Hematopoietic multipotent progenitor cell treated with erythropoietin and hydrocortisone succinate and interleukin-3 and kit ligand, for 4 days (in vitro differentiated cells): ENCODE measurements around the gene HYDIN.

Source experiments
- DNase-seq: peaks from one replicate; pipeline ENCODE4 v3.0.0-alpha.2; 2015

The HYDIN gene

DNA sequence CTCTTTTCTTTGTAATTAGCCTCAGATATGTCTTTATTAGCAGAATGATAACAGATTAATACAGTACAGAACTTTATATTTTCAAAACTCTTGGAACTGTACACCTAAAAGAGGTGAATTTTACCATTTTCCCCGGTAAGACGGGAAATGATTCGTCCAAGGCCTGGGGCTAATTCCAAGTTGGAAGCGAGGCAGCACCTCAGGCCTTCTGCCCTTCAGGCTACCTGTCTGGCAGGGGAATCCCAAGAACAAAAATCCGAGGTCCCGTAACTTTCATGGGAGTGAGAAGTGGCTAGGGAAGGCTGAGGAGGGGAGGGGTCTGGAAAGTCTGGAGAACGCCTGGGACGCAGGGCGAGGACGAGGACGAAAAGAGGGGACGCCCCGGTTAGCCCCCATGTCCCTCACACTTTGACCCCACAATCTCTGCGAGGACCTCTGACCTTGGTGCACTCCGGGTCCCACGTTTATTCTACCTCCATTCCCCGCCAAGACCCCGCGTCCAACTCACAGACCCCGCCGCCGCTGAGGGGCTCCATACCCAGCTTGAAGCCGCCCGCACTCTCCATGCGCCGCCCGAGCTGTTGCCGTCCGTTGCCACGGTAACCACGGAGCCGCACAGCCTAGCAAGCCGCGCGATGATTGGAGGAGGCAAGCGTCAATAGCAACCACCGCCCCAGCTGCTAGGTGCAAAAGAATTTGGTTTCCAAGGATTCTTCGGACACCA lies at the start of gene HYDIN:
HYDIN (minus strand) TSS at position 601 of the 724 bp plus-strand sequence. CDS start 43,827 bp downstream, outside the sequence.
- DNase-seq = peak; percentile 56

DNA sequence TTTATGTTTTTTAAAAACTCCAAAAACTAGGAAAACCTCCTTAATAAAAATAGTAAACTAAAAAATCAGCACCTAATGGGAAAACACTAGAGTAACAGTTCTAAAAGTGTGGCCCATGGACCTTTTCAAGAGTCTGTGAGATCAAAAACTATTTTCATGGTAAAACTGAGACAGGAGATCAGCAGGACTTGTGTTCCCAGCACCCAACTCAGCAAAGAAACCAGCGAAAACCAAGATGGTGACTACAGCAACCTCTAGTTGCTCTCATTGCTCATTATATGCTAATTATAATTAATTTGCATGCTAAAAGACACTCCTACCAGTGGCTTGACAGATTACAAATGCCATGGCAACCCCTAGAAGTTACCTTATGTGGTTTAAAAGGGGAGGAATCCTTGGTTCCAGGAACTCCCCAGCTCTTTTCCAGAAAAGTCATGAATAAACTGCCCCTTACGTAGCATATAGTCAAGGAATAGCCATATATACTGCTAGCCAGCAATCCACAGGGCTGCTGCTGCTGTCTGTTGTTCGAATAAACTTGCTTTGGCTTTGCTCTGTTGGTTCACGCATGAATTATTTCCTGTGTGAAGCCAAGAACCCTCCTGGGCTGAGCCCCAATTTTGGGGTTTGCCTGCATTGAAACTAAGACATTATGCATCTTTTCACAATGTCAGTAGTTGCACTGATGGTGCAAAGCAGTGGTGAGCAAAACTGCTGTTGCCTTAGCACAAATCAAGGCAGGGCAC lies 46.2 kb upstream of the HYDIN start:
- DNase-seq = no peak

DNA sequence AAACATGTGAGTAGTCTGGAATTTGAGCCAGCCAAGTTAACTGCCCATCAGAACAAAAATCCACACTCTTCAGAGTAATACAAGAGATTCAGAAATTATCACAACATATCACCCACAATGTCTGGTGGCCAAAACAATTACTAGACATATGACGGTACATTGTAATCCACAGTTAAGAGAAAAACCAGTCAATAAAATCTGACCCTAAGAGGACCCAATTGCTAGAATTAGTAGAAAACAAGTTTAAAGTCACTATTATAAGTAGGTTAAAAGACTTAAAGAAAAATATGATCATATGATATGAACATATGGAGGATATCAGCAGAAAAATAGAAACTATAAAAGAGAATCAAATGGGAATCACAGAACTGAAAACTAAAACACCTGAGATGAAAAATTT lies 42.9 kb upstream of the HYDIN start:
- DNase-seq = no peak

DNA sequence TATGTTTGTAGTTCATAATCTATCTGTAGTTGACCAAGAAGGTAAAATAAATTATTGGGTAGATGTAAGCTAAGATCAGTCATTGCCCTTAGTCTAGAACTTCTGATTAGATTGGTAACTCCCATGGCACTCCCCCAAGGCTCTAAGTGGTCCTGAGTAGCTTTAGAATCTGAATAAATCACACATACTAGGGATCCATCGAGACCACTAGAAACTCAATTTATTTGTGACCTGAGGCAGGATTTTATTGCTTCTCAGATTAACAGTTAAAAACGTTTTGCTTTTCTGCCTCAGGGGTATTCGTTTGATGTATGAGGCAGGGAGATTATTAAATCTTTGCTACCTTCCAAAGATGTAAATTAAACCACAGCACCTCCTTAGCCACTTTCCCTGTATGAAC lies 33.8 kb upstream of the HYDIN start:
- no peak for DNase-seq

DNA sequence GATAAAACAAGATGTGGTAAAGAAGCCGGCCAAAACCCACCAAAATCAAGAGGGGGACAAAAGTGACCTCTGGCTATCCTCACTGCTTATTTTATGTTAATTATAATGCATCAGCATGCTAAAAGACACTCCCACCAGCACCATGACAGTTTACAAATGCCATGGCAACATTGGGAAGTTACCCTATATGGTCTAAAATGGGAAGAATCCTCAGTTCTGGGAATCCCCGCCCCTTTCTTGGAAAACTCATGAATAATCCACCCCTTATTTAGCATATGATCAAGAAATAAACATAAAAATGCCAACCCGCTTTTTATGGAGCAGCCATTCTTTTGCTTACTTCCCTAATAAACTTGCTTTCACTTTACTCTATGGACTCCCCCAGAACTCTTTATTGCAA lies 33.1 kb upstream of the HYDIN start:
- DNase-seq = no peak

DNA sequence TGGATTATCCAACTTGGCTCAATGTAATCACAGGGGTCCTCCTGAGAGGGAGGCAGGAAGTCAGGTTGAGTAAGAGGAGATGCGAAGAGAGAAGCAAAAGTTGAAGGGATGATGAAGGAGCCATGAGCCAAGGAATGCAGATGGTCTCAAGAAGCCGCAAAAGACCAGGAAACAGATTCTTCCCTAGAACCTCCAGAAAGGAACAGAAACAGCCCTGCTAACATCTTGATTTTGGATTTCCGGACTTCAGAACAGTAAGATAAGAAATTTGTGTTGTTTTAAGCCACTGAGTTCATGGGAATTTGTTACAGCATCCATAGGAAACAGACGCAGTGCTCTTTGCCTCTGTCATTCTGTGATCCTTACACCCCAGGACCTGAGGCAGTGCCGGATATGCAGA lies 31.9 kb upstream of the HYDIN start:
- no peak for DNase-seq

DNA sequence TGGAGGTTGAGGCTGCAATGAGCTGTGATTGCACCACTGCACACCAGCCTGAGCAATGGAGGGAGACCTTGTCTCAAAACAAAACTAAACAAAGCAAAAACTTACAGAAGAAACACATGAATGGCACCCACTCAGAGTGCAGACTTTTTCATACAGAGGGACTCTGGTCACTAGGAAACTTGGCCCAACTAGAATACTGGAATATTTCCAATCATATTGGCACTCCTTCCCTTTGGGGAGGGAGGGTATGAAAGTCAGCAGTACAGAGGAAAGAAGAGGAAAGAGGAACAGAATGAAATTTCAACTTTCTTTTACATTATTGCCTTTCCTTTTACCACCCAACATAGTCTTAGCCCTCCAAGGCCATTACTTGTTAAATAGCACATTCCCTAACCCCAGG lies 30.5 kb upstream of the HYDIN start:
- DNase-seq = no peak

DNA sequence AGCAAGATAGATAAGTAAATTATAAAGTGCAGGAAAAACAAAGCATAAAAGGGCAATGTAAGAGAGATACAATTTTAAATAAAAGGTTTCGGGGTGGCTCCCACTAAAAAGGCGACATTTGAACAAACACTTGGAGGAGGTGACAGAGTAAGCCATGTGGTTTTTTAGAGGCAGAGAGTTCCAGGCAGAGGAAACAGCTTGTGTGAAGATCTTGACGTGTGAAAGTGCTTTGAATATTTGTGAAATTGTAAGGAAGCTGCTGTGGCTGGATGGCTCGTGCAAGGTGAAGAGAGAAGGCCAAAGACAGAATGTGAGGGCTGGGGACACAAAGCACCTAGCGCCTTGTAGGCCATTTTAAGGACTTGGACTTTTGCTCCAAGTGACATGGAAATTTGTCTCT lies 28.6 kb upstream of the HYDIN start:
- DNase-seq = peak; percentile 22

DNA sequence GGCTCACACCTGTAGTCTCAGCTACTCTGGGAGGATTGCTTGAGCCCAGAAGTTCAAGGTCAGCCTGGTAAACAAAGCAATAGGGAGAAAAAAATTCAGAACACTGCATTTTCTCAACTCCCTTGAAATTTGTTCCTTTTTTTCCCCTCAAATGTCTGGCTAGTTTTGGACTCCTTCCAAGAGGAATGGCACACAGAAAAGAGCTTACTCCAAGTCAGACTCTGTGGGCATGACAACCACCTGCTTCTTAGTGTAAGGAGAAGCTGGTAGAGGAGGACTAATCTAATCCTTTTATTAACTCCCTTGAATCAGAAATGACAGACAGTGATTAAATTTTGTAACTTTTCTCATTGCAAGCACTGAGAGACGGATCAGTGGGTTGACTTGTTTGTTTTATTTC lies 27.9 kb upstream of the HYDIN start:
- no peak for DNase-seq

DNA sequence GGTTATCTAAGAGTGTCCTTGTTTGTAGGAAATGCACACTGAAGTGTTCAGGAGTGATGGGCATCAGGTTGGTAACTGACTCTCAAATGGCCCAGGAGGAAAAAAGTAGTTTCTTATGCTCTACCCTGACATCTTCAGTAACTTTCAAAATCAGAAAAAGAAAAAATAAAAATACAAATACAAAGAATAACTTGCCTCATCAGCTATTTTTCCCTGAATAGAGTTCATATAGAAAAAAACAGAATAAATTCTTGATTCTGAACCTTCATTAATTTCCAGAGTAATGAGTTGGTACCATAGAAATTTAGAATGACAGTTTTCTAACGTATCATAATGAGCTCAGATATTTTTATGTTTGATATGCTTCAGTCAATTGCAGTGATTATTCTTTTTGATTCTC lies 27.2 kb upstream of the HYDIN start:
- no peak for DNase-seq

DNA sequence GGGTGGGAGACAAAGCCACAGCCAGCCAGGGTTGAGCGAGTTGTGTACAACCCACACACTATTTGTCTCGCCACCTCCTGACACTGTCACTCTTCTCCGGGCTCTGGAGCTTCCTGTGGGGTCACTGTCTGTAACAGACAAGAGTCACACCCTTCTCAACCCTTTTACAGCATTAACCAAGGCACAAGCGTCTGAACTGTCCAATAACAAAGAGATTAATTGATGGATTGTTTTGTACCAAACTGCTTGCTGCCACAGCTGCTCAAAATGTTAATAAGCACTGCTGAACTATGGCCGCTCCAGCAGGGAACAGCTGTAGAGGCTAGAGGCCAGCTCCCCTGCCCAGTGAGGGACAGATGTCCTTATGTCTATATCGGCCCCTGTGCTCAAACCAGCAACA lies 25.2 kb upstream of the HYDIN start:
- DNase-seq = peak; percentile 10

DNA sequence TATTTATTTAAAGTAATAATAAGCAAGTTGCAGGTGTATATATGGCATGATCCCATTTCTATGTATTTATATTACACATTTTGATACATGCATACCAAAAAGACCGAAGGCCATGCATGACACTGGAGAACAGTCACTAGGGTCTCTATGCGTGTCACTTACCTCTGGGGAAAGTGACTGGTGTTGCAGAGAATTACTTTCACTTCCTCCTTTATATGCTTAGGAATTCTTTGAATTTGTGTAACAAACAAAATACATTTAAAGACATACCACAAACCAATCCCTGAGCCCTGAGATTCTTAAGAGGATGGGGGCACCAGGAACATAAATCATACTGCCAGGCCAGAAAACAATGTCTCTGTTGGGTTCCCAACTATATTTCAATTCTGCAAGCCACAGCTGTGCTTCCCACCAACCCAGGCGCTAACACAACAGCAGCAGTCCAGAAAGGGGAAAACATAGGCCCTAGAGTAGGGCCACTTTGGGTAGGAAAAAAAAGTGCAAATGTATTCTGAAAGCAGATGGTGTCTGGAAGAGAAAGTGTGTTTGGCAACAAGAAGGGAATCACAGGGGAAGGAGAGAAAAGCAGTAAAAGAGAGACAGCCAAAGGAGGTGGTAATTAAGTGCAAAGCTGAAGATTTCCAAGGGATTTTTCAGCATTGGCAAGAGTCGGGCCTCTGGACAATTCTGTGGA lies 24.5 kb upstream of the HYDIN start:
- DNase-seq = no peak

DNA sequence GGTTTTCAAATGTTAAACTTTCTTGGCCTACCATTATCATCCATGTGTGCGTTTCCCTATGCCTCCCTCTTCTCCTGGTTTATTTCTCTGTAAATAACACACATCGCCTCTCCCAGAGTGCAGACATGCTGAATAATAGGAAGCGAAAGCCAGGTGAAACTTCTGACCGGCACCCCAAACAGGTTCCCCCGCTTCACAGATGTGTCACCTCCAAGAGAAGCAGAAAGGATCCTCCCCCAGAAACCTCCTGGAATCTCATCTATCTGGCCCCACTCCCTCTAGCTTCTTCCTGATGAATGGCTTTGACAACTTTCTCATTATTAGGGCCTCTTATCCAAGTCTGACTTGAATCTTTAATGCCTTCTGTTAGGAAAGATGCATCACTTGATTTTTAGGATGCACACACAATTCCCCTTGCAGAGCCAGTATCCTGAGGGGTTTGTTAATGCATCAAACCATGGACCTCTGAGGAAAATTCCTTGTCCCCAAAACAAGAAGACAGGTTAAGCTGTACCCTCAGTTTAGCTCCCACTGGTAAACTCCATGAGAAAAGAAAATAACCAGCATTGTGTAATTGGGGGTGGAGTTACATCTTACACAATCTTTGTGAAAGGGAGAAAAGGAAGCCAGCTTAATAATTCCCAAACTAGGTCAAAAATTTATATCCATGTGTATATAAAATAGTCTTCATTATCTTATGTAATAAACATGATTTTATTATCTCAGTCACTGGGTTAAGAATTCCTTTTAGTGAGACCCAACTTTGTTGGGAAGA lies 20.1 kb upstream of the HYDIN start:
- DNase-seq = no peak

DNA sequence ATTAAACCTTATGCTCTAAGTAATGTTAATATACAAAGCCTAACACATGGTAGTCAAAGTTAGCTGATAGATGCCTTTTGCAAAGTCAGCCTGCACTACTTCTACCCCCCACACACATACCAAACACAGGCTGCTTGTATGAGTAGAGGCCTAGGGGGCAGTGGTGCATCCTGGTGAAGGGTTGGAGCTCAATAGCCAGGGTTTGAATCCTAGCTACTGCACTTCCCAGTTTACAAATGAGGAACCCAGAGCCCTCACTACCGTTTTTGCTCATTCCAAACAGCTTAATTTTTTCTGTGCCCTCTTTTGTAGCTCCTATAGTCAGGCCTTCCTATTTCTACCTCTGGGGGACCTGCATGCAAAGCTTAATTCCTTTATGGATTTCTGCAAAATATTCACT lies 18.9 kb upstream of the HYDIN start:
- peak; percentile 14 for DNase-seq

DNA sequence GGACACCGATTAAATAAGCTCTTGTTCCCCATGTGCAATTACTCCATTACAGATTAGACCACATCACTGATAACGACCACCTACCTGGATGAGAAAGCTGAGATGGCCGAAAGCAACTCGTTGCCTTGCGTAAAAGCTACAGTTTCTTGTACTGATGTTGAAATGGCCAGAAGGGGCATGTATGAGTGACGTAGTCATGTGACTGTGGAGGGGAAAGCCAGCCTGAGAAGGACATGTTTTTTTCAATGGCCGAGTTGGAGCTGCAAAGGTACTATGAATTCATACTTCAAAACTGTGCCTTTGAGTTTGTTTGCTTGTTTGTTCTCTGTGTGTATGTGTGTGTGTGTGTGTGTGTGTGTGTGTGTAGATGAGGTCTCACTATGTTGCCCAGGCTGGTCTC lies 17.0 kb upstream of the HYDIN start:
- no peak for DNase-seq

DNA sequence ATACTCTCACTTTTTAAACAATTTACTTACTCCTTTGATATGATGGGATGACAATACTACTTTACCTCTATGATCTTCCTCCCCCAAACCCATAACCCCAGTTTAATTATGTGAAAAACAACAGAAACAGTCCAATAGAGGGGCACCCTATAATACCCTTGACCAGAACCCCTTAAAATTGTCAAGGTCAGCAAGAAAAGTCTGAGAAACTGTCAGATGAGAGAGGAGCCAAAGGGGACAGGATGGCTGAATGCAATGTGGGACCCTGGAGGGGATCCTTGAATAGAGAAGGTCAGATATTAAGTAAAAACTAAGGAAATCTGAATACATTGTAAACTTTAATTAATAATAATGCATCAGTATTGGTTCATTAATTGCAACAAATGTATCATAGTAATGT lies 15.8 kb upstream of the HYDIN start:
- no peak for DNase-seq

DNA sequence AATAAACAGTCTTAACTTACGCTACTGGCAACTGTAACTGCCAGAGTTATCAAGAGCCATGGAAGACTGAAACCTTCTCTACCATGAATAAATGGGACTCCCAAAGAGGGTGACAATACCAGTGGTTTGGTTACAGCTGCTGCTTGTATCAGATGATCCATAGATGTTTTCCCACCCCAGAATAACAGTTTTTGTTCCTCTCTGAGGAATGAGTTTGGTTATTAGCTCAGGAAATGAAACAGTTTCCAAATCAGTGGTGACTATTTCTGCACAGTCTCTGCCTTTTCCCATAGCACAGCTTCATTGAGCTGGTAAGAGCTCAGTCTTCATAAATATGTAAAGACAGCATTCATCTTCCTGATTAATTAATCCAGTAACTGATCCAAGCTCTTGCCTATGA lies 14.0 kb upstream of the HYDIN start:
- DNase-seq = no peak

DNA sequence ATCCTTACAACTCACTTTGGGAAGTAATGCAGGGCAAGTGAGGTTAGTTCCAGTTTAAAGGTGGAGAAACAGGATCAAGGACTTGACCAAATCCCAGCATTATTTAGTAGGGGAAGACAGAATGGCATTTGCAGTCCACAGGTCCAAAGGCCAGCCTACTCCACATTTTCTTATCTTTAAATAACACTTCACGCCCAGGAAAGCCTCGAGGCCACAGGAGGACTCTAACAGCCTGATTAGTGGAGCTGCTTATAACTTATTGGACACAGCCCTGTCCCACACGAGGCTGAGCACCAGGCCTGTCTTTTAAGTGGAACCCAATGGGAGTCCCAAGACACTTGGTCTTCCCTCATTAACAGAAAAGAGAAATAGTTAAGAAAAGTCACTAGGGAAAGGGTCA lies 12.1 kb upstream of the HYDIN start:
- DNase-seq = peak; percentile 28

DNA sequence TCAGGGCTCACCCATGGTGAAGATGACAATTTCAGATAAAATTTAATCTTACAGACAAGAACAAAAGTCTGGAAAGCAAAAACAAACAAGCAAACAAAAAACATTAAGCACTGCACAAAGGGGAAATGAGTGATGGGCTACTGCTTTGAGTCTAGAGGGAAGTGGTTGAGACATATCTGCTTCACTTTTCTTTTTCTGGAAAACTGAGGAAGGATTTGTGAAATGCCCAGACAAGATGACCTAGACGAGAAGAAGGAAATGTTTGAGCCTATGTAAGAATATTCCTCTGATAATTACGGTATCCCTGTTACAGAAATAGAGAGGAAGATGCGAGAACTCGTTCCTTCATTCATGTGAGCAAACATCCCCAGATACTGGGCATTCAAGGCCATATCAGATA lies 11.5 kb upstream of the HYDIN start:
- DNase-seq = no peak

DNA sequence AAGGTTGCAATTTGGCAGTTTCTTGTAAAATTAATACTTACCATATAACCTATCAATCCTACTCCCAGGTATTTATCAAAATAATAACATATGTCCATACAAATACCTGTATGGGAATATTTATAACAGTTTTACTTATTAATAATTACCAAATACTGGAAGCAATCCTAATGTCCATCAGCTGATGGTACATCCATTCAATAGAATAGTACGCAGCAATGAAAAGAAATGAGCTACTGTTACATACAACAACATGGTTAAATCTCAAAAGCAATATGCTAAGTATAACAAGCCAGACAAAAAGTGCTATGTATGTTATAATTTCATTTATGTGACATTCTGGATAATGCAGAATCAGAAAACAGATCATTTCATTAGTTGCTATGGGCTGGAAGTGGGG lies 1.2 kb downstream of the HYDIN start:
- no peak for DNase-seq

DNA sequence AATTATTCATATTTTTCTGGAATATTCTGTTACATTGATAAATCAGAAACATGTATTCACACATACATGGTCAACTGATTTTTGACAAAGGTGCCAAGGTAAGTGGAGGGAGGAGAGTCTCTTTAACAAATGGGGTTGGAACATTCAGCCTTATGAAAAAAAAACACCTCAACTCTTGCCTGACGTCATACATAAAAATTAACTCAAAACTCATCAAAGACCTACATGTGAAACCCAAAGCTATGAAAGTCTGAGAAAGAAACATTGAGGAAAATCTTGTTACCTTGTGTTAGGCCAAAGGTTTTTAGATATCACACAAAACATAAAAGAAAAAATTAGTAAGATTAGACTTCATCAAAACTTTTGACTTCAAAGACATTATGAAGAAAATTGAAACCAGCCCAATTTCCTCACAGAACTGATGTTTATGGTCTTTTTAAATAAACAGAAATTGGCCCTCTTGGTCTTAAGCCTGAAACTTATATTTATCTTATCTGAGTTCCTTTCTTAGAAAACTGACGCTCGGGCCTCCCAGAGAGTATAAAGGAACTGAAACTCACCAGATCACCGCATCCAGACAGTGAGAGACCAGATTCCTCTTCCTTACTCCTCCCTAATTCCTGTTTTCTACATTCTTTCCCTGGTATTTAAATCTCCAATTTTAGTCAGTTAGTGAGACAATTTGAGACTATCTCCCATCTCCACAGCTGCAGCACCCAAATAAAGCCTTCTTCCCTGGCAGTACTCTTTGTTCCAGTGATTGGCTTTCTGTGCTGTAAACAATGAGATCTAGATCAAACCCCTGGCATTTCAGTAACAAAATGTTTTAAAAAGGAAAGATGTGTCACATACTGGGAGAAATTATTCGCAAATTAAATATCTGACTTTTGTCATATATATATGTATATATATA lies 4.0 kb downstream of the HYDIN start:
- no peak for DNase-seq

DNA sequence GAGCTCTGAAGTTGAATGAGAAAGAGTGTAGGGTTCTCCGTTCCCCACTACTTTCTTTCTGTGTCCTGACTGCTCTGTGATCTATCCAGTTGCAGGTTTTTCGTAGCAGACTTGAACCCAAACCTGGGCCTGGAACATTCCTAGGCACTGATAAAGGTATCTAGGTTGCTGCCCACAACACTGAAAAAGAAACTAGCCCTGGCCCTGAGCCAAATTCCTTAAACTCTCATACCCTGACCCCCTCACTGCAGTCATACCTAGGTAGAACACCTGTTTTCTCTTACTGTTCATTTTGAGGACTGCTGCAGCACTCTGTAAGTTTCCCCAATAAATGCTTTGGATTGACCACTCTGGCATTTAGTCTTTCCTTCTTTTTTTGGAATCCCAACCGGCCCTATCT lies 5.4 kb downstream of the HYDIN start:
- no peak for DNase-seq
